MCF 10A (cell line): ENCODE measurements around the gene CCDC57. TPM values are rescaled to one million over a fixed set of nuclear protein-coding genes. Genes with fewer than 3 reads are reported as not detected.
A peak's percentile ranks its signal among the peaks of the same experiment; 100 is the strongest.

ENCODE experiments used
- BruUV-seq: library from RNA; stranded (reverse); fragments of 400-500 nt; replicated peaks from 2 replicates; lab custom pipeline; 2021; lab: Mats Ljungman, UMichigan
- CTCF ChIA-PET: fragments of 300-600 bp; sonication (Branson Sonifier 250); formaldehyde crosslinking; extraction: SDS; loops from one replicate; lab custom pipeline; 2021; ENCODE audit warnings: antibody characterized with exemption, inconsistent platforms; lab: Yijun Ruan, JAX
- POLR2A ChIA-PET: fragments of 300-600, 350-650 bp; sonication (Branson Sonifier 250); formaldehyde crosslinking; extraction: SDS; loops from one replicate; lab custom pipeline; 2020; ENCODE audit warnings: antibody characterized with exemption, inconsistent platforms; lab: Yijun Ruan, JAX
- DNase-seq: peaks from one replicate; pipeline ENCODE4 v3.0.0-alpha.2; 2018; ENCODE audit not compliant: unreplicated experiment
- H3K27ac Mint-ChIP-seq: one replicate; pipeline ENCODE4 v1.8.0; 2022; ENCODE audit warnings: mild to moderate bottlenecking, low read depth, mixed read lengths; ENCODE audit not compliant: unreplicated experiment
- H3K27me3 Mint-ChIP-seq: one replicate; pipeline ENCODE4 v1.8.0; 2022; ENCODE audit warnings: mixed read lengths; ENCODE audit not compliant: insufficient read depth, unreplicated experiment
- H3K36me3 Mint-ChIP-seq: one replicate; pipeline ENCODE4 v1.8.0; 2022; ENCODE audit warnings: mild to moderate bottlenecking, moderate library complexity, mixed read lengths; ENCODE audit not compliant: insufficient read depth, unreplicated experiment
- H3K4me1 Mint-ChIP-seq: one replicate; pipeline ENCODE4 v1.8.0; 2022; ENCODE audit warnings: mixed read lengths; ENCODE audit not compliant: insufficient read depth, unreplicated experiment
- H3K4me3 Mint-ChIP-seq: one replicate; pipeline ENCODE4 v1.8.0; 2022; ENCODE audit warnings: mild to moderate bottlenecking, moderate library complexity, mixed read lengths; ENCODE audit not compliant: unreplicated experiment
- H3K9me3 Mint-ChIP-seq: one replicate; pipeline ENCODE4 v1.8.0; 2022; ENCODE audit warnings: mixed read lengths; ENCODE audit not compliant: unreplicated experiment
- CTCF ChIP-seq: fragments of 200-600 bp; IDR thresholded peaks from one replicate; pipeline ENCODE4 v1.8.0; 2022; ENCODE audit warnings: antibody characterized with exemption, mild to moderate bottlenecking; ENCODE audit not compliant: unreplicated experiment
- intact Hi-C: fragments of 100-400 bp; cut with micrococcal nuclease; formaldehyde crosslinking; loops from 2 replicates; pipeline ENCODE4 v1.14.1; 2022
- total RNA-seq: library from RNA; stranded (reverse); gene quantifications from 2 replicates; pipeline ENCODE4 v1.2.3, GENCODE V29; 2022

Gene CCDC57
- total RNA-seq, 1 experiment from 2014 or later: 86.8 TPM

- Mint-ChIP-seq H3K4me3 (peak overlapping the region; percentile 16), H3K36me3 (peaks cover 100% of the 10 kb centered on the region), H3K27ac (peak overlapping the region; percentile 75), H3K27me3 (no peaks in the 10 kb centered on the region), H3K4me1 (peaks cover 66% of the 10 kb centered on the region), H3K9me3 (no peaks in the 10 kb centered on the region)
- CTCF ChIA-PET: interaction anchor here (0.6 to 0.8 kb wide), 3 partner anchors 37 to 871 kb away, joined by 3 to 4 read pairs (median 3); no protein-coding TSS in a partner anchor
- intact Hi-C loops: loop anchor here (5.0 to 10.0 kb wide), 3 partner anchors 35 to 208 kb away; partner anchors contain the start of genes DCXR and RAC3
- BruUV-seq: no TSS peak
- POLR2A ChIA-PET: interaction anchor here (0.7 to 6.6 kb wide), 20 partner anchors 12 to 253 kb away, joined by 3 to 66 read pairs (median 5); partner anchors contain the start of genes CSNK1D, FASN, SECTM1 and SLC16A3
- no peak for TF ChIP-seq CTCF
- no peak for DNase-seq
Observed at GRCh38 chr17:82242698-82242976, 30.0 kb upstream of the CCDC57 start.

GRCh38 chr17:82241926-82242697, 29.5 kb upstream of the CCDC57 start:
- intact Hi-C loops: loop anchor here (5.0 to 10.0 kb wide), 3 partner anchors 35 to 207 kb away; partner anchors contain the start of genes DCXR and RAC3
- H3K4me1 Mint-ChIP-seq: peaks cover 69% of the 10 kb centered on the region

GRCh38 chr17:82241183-82241925, 28.7 kb upstream of the CCDC57 start:
- DNase-seq: peak; percentile 96
- Mint-ChIP-seq H3K4me3 (peak overlapping the region; percentile 31), H3K27me3 (no peaks in the 10 kb centered on the region), H3K9me3 (no peaks in the 10 kb centered on the region), H3K27ac (peak overlapping the region; percentile 75), H3K36me3 (peaks cover 98% of the 10 kb centered on the region), H3K4me1 (peaks cover 61% of the 10 kb centered on the region)
- BruUV-seq: no TSS peak
- ChIA-PET POLR2A (interaction anchor here (0.5 to 6.6 kb wide), 22 partner anchors 9 to 376 kb away, joined by 3 to 66 read pairs (median 6); partner anchors contain the start of genes CD7, CSNK1D, SECTM1 and SLC16A3), CTCF (interaction anchor here (0.9 kb wide), 1 partner anchor 33 kb away, joined by 3 read pairs; no protein-coding TSS in a partner anchor)
- no peak for TF ChIP-seq CTCF
- intact Hi-C loops: loop anchor here (5.0 to 10.0 kb wide), 3 partner anchors 34 to 207 kb away; partner anchors contain the start of genes DCXR and RAC3

More at GRCh38 chr17:82241926-82242697, 29.5 kb upstream of the CCDC57 start:
- POLR2A ChIA-PET: interaction anchor here (0.6 to 6.6 kb wide), 29 partner anchors 8 to 377 kb away, joined by 3 to 66 read pairs (median 5); partner anchors contain the start of genes CD7, CSNK1D, FASN and SECTM1
- peak overlapping the region; percentile 75 for H3K27ac Mint-ChIP-seq
- no peaks in the 10 kb centered on the region for H3K27me3 Mint-ChIP-seq
- DNase-seq: peak; percentile 62
- peak overlapping the region; percentile 31 for H3K4me3 Mint-ChIP-seq
- BruUV-seq: no TSS peak
- CTCF ChIA-PET: no interaction called here
- H3K9me3 Mint-ChIP-seq: no peaks in the 10 kb centered on the region
- peaks cover 100% of the 10 kb centered on the region for H3K36me3 Mint-ChIP-seq
- no peak for TF ChIP-seq CTCF
